DMS53 (cell line): ENCODE results near the gene CMTM2.
A peak's percentile ranks its signal among the peaks of the same experiment; 100 is the strongest.
"Not testable (repeated sequence)": the region's sequence is repeated elsewhere in the genome, so short reads cannot be mapped to it uniquely, and the experiment has no call there.

Source experiments
- DNase-seq: peaks from one replicate; lab custom pipeline; 2025; lab: John Stamatoyannopoulos, UW

The CMTM2 gene

DNA sequence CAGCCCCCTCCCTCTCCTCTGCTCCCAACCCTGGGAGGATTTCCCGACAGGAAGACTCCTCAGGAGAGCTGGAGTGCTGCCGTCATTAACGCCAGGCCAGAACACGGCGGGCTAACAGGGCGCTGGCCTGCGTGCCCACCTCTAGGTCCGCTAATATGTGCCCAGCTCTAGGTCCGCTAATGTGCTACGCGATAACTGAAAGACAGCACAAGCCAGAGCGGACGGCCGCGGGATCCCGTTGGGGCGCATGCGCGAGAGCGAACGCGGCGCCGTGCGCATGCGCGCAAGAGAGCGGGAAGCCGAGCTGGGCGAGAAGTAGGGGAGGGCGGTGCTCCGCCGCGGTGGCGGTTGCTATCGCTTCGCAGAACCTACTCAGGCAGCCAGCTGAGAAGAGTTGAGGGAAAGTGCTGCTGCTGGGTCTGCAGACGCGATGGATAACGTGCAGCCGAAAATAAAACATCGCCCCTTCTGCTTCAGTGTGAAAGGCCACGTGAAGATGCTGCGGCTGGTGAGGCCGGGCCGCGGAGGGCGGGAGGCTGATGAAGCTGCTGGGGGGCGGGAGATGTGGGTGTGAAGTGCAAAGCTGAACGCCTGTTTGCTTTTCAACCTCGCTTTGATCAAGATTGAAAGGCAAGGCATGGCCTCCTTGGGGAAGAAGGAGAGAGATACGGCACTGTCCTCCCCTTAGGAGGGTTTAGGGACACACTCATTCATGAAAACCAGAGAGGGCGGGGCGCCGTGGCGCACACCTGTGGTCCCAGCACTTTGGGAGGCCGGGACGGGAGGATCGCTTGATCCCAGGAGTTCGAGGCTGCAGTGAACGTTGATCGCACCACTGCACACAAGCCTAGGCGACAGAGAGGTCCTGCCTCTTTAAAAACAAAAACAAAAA, 26.7 kb upstream of the CMTM2 start, which contains the start of gene CKLF:
CKLF (plus strand) TSS at position 291 of the 892 bp plus-strand sequence; CDS start at position 431, 140 bp downstream.
- DNase-seq, result peak; percentile 89

DNA sequence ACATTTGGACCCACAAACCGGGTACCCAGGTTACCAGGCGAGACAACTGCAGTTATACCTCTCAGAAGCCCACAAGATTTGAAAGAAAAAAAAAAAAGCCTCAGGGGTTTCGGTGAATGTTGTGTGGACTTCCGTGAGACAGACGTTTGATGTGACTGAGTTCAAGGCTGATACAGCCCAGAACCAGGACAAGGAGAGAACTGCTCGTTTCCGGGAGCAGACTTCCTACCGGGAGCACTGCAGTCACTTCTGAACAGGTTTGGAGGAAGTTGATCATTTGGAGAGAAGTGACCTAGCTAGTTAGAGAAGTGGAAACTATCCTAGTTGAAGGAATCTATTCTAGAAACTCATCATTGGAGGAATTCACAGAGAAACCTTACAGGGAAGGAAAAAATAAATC, 26.0 kb upstream of the CMTM2 start:
- peak; percentile 54 for DNase-seq

DNA sequence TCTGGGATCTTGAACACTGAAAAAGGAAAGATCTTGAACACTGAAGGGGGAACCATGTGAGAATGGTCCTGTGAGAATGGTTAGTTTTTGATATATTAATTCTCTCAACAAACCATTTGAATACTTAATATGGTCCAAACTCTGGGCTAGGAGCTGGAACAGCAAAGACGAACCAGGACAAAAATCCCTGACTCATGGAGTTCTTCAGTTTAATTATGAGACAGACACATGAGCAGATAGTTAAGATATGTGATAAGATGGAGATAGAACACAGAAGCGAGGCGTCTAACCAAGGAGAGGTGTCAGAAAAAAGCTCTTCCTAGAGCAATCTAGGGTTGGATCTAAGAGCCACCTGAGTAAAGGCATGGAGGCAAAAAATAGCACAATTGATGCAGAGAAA, 25.2 kb upstream of the CMTM2 start:
- DNase-seq, result no peak

DNA sequence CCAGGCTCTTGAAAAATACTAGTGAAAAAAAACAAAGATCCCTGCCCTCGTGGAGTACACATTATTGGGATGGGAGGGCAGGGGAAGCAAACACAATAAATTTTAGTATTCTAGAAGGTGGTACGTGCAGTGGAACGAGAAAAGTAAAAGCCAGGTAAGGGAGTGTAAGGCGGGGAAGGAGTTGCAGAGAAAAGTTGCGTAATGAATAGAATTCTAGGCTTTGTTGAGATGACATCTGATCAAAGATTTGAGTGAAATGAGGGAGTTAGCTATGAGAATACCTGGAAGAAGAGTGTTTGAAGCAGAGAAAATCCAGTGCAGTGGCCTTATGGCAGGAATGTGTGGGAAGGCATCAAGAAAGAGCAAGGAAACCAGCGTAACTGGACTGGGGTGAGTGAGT, 24.8 kb upstream of the CMTM2 start:
- no peak for DNase-seq

DNA sequence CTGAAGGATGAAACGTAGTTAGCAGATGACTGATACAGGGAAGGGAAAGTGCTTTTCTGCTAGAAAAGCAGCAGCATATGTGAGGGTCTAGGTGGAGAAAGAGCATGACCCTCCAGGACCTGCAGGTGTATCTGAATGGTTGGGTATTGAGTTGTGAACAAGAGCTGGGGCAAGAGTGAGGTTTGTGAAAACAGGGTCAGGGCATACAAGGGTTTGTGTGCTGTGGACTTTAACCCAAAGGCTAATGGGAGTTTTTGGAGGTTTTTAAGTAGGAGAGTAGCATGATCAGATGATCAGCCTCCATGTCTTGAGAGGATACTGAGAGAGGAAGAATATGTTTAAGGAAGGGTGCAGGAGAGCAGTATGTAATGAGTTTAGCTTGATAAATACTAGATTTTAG, 19.2 kb upstream of the CMTM2 start:
- no peak for DNase-seq

DNA sequence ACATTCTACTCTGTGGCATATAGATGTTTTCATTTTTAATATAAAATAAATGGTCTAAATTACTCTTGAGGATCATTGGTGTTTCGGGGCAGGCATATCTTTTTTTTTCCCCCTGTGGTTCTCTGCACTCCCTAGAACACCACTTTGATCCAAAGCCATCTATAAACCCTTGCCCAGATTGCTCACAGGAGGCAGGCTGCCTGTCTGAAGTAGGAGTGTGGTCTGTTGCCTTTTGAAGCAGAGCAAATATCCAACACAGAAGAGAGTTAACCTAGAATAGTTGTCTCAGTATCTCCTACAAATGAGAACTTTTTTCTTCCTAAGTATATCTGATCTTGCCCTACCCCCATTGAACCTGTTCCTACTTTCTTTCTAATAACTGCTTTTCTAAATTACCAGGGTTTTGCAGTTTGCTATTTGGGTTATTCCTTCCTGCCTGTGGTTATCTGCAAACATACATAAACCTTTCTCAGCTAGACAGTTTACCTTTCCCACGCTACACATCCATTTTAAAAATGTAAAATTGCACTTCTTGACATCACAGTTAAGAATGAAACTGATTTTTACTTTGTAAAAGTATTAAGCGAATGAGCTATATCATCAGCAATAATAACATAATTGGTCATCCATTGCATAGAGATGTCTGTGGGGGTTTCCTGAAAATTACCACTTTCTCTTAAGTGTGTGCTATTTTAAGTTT, 17.7 kb upstream of the CMTM2 start:
- no peak for DNase-seq

DNA sequence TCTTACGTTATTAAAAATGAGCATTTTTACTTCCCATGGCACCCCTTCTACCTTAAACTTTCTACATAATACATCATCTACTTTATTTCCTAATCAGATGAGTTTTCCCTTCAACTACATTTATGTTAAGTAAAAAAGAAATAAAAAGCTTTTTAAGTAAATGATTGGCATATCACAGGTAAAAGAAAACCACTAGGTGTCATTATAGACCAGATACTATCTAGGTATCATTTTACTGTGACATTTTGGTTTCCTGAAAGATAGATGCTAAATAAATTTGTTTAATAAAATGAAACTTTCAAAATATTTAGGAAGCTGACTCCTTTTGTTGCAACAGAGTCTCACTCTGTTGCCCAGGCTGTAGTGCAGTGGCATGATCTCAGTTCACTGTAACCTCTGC, 16.9 kb upstream of the CMTM2 start:
- DNase-seq, result no peak

DNA sequence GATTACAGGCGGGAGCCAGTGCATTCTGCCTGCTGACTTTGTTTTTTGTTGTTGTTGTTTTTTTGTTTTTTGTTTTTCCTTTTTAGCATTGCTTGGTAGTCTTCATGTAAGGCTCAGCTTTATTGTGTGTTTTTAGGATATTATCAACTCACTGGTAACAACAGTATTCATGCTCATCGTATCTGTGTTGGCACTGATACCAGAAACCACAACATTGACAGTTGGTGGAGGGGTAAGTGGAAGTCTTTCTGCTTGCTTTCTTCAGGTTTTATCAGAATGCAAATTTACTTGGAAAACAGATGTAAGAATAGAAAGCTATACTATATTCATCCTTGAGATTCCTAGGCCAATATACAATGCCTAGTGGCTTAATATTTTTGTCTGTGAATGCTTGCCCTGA, 16.3 kb upstream of the CMTM2 start:
- no peak for DNase-seq

DNA sequence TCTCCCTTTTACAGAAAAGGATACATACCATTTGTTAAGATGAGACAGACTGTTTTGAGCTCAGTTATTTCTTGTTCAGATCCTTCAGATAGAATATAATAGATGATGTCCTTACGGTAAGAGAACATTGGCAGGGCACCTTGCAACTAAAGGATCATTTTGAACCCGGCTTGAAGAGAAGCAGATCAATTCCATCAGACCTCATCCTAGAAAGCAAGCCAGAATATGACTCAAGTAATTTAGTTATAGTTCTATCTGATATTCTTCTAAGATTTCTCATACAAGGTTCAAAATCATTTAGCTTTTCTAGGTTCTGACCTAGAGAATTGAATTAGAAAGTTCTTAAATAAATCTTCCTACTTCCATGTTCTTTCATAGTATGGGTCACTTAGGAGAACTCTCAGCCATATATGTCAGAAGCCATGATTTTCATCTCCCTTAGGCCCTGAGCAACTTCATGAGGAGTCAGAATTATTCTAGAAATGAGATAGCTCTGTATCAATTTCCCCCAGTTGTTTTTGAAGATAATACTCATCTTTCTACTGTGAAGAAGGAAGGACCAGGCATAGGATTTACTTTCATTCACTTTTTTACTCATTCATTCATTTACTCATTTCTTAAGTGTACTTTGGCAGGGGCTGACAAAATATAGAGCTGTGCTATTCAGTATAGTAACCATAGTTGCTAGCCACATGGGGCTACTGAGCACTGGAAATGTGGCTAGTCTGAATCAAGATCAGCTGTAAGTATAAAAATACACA, 15.5 kb upstream of the CMTM2 start:
- no peak for DNase-seq

DNA sequence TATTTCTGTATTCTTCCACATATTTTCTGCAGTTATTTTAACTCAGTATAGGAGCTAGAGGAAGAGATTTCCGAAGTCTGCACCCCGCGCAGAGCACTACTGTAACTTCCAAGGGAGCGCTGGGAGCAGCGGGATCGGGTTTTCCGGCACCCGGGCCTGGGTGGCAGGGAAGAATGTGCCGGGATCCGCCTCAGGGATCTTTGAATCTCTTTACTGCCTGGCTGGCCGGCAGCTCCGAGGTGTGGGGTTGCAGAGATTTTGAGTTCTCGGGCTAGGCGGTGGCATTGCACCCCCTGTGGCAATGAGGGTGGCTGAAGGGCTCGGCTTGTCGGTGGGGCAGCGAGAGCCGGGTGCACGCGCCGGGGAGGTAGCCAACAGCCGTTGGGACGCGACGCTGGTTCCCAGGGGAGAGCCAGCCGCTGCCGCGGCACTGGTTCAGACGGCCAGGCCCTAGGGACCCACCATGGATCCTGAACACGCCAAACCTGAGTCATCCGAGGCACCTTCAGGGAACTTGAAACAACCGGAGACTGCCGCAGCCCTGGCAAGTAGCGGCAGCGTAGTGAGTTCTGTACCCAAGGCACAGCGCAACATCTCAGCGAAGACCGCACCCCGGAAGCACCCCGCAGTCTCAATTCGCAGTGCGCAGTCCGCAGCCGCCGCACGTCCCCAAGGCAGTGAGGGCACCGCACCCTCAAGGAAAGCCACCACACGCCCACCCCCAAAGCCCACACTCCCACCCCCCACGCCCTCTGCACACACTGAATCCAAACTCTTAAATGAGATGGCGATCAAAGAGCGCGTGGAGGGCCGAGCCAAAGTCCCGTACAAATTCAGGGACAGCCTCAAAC, 13.0 kb upstream of the CMTM2 start, which contains the start of gene CMTM1:
CMTM1 (plus strand) TSS at position 389 of the 851 bp plus-strand sequence; CDS start at position 464, 75 bp downstream.
- no peak for DNase-seq

DNA sequence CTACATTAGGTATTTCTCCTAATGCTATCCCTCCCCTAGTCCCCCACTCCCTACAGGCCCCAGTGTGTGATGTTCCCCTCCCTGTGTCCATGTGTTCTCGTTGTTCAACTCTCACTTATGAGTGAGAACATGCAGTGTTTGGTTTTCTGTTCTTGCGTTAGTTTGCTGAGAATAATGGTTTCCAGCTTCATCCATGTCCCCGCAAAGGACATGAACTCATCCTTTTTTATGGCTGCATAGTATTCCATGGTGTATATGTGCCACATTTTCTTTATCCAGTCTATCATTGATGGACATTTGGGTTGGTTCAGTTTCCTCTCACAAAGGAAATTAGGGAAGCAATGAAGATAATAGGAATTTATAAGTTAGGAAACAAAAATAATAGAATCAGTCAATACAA, 12.0 kb upstream of the CMTM2 start:
- DNase-seq, result not testable (repeated sequence)

DNA sequence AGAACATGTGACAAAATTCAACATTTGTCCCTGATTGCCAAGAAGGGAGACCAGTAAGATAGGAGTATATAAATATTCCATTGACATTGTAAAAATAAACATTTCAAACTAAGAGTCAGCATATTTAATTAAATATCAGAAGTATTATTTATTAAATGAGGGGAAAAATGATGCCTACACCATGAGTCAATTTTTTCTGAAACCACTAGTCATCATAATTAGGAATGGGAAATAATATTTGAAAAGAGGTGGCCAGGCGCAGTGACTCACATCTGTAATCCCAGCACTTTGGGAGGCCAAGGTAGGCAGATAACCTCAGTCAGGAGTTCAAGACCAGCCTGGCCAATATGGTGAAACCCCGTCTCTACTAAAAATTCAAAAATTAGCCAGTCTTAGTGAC, 10.9 kb upstream of the CMTM2 start:
- no peak for DNase-seq

DNA sequence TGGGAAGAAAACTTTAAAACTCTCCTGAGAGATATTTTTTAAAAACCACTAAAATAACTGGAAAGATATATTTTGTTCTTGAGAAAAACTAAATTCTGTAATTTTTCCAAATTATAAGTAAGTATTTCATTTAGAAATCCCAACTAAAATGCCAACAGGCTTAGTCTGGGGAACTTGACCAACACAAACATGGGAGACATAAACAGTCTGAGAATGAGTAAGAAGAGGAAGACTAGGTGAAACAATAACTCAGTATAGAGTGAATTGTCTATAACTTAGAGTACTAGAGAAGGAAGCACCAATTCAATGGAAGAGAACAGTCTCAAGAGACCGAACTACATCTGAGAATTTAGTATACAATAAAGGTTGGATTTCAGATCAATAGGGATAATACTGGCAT, 10.1 kb upstream of the CMTM2 start:
- DNase-seq, result no peak

DNA sequence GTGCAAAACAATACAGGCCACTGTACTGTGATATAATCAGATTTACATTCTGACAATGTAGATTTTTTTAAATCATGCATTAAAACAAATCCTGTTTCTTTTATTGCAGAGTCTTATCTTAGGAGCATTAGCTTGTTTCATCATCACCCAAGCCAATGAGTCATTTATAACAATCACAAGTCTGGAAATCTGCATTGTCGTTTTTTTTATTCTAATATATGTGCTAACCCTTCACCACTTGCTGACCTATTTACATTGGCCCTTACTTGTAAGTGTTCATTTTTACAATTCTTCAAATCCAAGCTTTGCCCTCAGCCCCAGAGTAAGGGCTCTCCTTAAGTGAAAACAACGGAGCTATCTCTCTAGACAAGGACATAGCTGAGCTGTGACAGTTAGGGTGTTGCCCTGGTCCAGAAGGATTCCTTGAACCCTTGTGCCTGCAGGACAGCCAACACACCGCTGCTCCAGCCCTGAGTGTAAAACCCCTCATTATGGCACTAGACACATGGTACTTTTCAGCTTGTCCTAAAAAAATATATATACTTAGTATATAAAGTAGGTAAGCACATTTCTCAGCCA, 9.3 kb upstream of the CMTM2 start:
- DNase-seq, result no peak

DNA sequence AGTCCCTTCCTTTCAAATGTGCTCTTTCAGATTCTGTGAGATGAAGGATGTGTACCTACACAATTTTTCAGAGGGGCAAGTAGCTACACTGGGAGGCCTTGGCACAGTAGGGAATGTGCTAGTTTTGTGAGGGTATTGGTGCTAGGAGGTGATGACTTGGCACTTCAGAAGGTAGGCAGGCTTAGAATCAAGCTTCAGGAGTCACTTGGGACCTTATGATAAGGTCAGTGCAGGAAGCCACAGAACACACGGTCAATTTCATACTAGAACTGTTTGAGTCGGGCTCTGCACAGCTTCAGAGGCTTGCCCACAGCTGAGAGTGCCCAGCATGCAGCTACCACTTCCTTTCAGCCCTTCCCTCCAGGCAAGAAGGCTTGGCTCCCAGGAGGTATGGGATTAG, 6.9 kb upstream of the CMTM2 start:
- no peak for DNase-seq

DNA sequence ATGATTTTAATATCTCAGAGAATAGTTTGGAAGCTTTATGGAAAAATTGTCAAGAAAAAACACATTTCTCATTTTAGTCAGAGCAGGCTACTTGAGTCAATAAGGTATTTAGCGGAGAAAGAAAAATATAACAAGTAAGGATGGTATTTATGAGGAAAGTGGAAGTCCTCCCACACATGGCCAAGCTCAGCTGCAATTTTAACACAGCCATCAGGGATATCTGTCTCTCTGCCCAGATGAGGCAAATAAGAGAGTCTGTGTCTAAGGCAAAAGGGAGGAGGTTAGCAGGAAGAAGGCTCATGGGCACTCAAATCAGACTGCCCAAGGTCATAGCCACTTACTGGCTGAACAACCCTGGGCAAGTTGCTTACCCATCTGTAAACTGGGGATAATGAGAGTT, 5.2 kb upstream of the CMTM2 start:
- no peak for DNase-seq

DNA sequence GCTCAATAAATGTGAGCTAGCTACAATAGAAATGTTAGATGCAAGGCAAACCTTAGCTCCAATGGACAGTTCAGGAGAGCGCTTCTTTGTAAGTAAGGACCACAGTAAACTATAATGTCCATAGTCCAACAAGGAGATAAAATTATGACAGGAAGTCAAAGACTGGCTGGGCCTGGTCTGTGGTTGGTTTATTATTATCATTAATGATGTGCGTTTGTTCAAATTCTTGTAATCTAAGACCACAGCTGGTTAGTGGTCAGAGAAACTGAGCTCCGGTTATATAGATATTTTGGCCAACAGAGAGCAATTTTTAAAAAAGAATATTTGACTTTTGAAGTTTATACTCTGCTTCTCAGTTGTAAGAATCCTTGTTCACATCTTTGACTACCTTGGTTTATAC, 4.7 kb upstream of the CMTM2 start:
- no peak for DNase-seq

DNA sequence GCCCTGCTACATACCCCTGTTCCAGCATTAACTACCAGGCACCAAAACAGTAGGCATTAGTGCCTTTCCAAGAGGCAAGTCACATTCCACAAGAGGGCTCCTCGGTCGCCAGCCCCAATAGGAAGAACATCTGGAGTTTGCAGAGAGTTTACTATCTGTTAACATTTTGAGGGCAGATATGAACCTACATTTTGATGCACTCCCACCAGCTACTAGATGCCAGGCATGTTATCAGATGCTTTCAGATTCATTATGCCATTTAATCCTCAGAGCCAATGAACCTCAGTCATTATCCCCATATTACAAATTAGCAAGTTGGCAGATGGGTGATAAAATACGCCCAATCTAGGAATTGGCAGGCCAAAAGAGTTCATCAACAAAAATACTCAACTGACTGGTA, 4.2 kb upstream of the CMTM2 start:
- no peak for DNase-seq

DNA sequence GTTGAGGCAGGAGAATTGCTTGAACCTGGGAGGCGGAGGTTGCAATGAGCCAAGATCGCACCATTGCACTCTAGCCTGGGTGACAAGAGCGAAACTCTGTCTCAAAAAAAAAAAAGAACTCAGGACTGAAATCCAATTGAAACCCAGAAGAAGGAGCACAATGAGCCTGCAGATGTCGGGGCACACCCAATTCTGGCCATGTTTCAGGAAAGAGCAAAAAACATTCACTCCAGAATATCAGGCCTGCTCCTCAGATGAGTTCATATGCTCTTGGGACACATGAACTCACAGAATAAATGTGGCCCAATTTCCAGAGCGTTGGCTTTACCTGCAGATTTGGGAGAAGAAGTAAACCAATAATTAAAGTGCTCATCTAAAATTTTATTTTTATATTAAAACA, 3.0 kb upstream of the CMTM2 start:
- no peak for DNase-seq

DNA sequence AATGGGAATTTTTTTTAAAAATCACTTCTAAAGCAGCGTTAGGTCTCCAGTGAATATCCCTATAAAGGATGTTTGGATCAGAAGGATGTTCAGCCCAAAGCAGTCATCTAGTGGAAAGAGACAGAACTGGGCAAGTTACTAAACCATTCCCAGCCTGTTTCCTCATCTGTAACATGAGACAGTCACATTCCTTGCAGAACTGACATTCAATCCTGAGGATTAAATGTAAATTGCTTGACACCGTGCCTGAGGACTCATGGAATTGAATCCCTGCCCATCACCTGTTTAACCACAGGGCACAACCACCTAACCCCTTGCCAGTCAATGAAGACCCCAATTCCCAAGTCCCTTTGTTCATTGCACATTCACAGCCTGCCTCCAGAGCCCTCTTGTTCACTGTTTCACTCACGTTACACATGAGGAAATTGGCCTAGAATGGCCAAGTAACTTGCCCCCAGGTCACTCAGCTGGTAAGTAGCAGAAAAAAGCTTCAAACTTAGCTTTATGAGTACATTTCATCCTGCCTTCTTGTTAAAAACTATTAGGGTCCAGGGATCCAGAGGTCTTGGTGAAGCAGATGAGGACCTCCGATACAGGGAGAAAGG, 1.4 kb downstream of the CMTM2 start:
- DNase-seq, result peak; percentile 10
